ENCODE results near the gene TTC27. TPM values are rescaled to one million over a fixed set of nuclear protein-coding genes. Genes with fewer than 3 reads are reported as not detected.
"Not testable (repeated sequence)": the region's sequence is repeated elsewhere in the genome, so short reads cannot be mapped to it uniquely, and the experiment has no call there.

Gene TTC27
- polyA plus RNA-seq, 1 donor, result 18.3 TPM

- DNase-seq (ENCODE audit: low read depth), result no peak
Observed at GRCh38 chr2:32719933-32720716, 92.3 kb downstream of the TTC27 start.

GRCh38 chr2:32720771-32721170 is 92.9 kb downstream of the TTC27 start:
- DNase-seq (ENCODE audit: low read depth), result no peak

- DNase-seq (ENCODE audit: low read depth), result no peak
Observed at GRCh38 chr2:32721376-32721775, 93.5 kb downstream of the TTC27 start.

GRCh38 chr2:32723467-32724079 is 95.7 kb downstream of the TTC27 start:
- DNase-seq (ENCODE audit: low read depth), result no peak

- not testable (repeated sequence) for DNase-seq (ENCODE audit: low read depth)
Observed at GRCh38 chr2:32726678-32727077, 98.8 kb downstream of the TTC27 start.

GRCh38 chr2:32727157-32727556 is 99.3 kb downstream of the TTC27 start:
- DNase-seq (ENCODE audit: low read depth), result no peak

- not testable (repeated sequence) for DNase-seq (ENCODE audit: low read depth)
Observed at GRCh38 chr2:32730958-32731357, 103.1 kb downstream of the TTC27 start.

- no peak for DNase-seq (ENCODE audit: low read depth)
Observed at GRCh38 chr2:32732120-32732519, 104.3 kb downstream of the TTC27 start.

- DNase-seq (ENCODE audit: low read depth), result no peak
Observed at GRCh38 chr2:32732912-32733472, 105.1 kb downstream of the TTC27 start.

GRCh38 chr2:32735348-32735747 is 107.5 kb downstream of the TTC27 start:
- DNase-seq (ENCODE audit: low read depth), result no peak

GRCh38 chr2:32738939-32739338 is 111.1 kb downstream of the TTC27 start:
- DNase-seq (ENCODE audit: low read depth), result no peak

- DNase-seq (ENCODE audit: low read depth), result no peak
Observed at GRCh38 chr2:32739664-32740063, 111.8 kb downstream of the TTC27 start.

- no peak for DNase-seq (ENCODE audit: low read depth)
Observed at GRCh38 chr2:32741575-32741974, 113.7 kb downstream of the TTC27 start.

- no peak for DNase-seq (ENCODE audit: low read depth)
Observed at GRCh38 chr2:32742376-32742775, 114.5 kb downstream of the TTC27 start.

GRCh38 chr2:32743480-32744236 is 115.8 kb downstream of the TTC27 start:
- no peak for DNase-seq (ENCODE audit: low read depth)

- DNase-seq (ENCODE audit: low read depth), result no peak
Observed at GRCh38 chr2:32745191-32745590, 117.3 kb downstream of the TTC27 start.

GRCh38 chr2:32745675-32746074 is 117.8 kb downstream of the TTC27 start:
- DNase-seq (ENCODE audit: low read depth), result no peak

GRCh38 chr2:32746669-32747068 is 118.8 kb downstream of the TTC27 start:
- no peak for DNase-seq (ENCODE audit: low read depth)

- no peak for DNase-seq (ENCODE audit: low read depth)
Observed at GRCh38 chr2:32748158-32748557, 120.3 kb downstream of the TTC27 start.

GRCh38 chr2:32750880-32751279 is 123.0 kb downstream of the TTC27 start:
- no peak for DNase-seq (ENCODE audit: low read depth)

- DNase-seq (ENCODE audit: low read depth), result no peak
Observed at GRCh38 chr2:32752205-32752604, 124.4 kb downstream of the TTC27 start.

GRCh38 chr2:32752952-32753351 is 125.1 kb downstream of the TTC27 start:
- DNase-seq (ENCODE audit: low read depth), result no peak

All from forelimb muscle (tissue), 1 donor.